Activated CD4-positive, CD25-positive, alpha-beta regulatory T cell treated with anti-CD3 and anti-CD28 coated beads, Interleukin-2, amount 50 U/mL, for 16 hours (primary cell): ENCODE results near the gene SPRED1.
"Not testable (repeated sequence)": the region's sequence is repeated elsewhere in the genome, so short reads cannot be mapped to it uniquely, and the experiment has no call there.

Experiments
- DNase-seq: peaks from one replicate; pipeline ENCODE4 v3.0.0-alpha.2; 2020; ENCODE audit warnings: low read depth, low spot score

The SPRED1 gene

DNA sequence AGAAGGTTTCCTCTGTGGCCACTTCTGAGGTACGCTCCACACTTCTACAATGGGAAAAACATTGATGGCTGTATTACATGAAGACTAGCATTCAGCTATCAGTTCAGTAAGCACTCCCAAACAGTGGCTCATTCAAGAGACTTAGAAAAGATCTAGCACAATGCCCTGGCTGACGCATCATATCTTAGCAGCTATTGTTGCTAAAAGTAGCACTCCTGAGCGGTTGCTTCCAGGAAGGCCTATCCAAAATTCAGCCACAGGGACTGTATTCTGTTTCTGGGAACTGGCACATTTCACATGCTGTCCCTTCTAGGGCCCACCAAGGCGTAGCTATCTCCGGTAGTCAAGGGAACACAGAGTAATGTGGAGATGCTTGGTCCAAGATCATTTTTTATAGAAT, 21.2 kb upstream of the SPRED1 start:
- no peak for DNase-seq

GRCh38 chr15:38237021-38237420, 15.6 kb upstream of the SPRED1 start:
- DNase-seq: not testable (repeated sequence)

DNA sequence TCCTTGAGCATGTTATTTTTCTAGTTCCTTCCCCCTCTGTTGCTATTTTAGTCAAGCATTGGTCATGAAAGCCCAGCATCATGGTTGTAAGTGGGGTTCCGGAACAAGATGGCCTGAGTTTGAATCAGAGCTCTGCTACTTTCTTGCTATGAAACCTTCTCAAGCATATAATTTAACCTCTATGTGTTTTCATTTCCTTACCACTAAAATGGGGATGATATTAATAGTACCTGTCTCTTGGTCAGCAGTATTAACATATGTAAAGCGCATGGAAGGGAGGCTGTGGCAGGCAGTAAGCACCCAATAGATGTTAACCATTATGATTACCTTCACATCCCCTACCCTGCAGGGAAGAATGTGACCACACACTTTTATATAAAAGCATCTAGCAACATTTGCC, 14.3 kb upstream of the SPRED1 start:
- no peak for DNase-seq

- no peak for DNase-seq
These were observed 10.6 kb upstream of the SPRED1 start for GRCh38 chr15:38242055-38242454.

- no peak for DNase-seq
These were observed 9.2 kb upstream of the SPRED1 start for GRCh38 chr15:38243278-38244055.

DNA sequence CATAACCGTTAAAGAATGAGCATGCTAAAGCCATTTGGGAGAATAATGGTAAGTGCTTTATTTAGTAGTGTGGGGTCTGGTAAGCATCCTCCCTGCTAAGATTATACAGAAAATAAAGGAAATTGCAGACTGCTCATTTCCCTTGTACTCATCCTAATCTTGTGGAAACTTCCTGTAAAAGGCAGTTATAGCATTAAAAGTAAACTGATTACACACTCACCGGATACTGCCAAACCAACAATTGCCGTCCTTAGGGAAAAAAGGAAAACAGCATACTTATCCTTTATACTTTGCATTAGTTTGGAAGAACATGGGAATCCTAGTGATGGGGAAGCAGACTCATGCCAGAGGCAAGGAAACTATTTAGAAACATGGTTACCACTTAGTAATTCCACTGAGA, 5.3 kb upstream of the SPRED1 start:
- no peak for DNase-seq

- no peak for DNase-seq
These were observed 730 bp downstream of the SPRED1 start for GRCh38 chr15:38253351-38253781.

- DNase-seq: no peak
These were observed 1.6 kb downstream of the SPRED1 start for GRCh38 chr15:38254051-38254883.

DNA sequence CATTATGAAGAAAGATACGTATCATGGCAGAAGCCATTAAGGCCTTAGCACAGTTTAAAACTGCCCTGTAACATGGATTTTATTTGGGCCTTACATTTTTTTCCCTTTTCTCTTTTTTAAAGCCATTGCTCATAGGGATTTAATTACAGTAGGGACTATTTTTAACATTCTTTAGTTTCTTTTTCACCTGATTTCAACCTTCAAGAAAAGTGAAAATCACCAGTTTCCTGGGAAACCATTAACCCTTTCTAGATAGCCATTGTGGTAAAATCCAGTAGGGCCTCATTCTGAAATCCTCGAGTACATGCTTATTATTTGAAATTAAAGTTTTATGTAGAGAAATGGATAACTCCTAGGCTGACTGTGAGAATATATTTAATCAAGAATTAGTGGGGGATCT, 3.1 kb downstream of the SPRED1 start:
- DNase-seq: no peak

DNA sequence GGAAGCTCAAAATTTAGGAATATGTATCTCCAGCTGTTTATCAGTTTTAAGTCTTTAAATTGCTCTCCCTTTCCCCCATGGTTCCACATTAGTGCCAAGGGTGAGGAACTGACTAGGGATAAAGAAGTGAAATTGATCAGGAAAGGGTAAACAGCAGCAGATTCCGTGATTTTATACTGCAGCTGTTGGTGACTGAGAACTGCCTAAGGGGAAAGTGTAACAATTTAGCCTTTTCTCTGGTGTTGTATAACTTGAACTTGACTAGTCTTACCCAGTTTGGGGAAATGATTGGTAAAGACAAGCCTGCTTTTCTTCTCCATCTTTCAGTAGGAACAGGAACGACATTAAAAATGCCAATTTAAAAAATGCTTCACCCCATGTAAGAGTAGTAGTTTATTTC, 5.0 kb downstream of the SPRED1 start:
- DNase-seq: no peak

DNA sequence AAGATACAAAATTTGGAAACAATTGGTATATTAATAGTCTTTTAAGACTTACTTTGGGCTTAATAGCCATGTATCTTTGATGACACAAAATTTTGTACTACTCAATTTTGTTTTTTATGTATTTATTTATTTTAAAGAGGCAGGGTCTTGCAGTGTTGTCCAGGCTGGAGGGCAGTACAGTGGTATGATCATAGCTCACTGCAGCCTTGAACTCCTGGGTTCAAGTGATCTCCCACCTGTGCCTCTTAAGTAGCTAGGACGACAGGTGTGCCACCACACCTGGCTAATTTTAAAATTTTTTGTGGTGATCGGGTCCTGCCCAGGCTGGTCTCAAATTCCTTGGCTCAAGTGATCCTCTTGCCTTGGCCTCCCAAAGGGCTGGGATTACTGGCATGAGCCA, 6.5 kb downstream of the SPRED1 start:
- no peak for DNase-seq

GRCh38 chr15:38260077-38260476, 7.4 kb downstream of the SPRED1 start:
- DNase-seq: no peak

DNA sequence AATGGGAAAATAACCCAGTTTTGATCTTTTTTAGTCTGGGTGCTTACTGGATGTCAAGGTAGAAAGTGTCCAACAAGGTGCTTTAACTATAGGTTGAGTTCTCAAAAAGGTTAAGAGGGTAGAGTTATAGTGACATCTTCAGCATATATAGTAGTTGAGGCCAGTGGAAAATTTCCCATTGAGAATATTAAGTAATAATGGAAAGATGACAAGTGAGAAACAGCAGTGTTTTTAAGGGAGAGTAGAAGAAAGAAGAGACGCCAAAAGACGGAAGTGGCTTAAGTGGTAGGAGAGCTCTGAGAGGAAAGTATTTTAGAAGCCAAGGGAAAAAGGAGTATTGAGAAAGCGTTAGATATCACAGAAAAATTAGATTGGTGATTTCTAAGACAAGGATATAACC, 10.6 kb downstream of the SPRED1 start:
- DNase-seq: no peak

GRCh38 chr15:38263996-38264395, 11.4 kb downstream of the SPRED1 start:
- no peak for DNase-seq

DNA sequence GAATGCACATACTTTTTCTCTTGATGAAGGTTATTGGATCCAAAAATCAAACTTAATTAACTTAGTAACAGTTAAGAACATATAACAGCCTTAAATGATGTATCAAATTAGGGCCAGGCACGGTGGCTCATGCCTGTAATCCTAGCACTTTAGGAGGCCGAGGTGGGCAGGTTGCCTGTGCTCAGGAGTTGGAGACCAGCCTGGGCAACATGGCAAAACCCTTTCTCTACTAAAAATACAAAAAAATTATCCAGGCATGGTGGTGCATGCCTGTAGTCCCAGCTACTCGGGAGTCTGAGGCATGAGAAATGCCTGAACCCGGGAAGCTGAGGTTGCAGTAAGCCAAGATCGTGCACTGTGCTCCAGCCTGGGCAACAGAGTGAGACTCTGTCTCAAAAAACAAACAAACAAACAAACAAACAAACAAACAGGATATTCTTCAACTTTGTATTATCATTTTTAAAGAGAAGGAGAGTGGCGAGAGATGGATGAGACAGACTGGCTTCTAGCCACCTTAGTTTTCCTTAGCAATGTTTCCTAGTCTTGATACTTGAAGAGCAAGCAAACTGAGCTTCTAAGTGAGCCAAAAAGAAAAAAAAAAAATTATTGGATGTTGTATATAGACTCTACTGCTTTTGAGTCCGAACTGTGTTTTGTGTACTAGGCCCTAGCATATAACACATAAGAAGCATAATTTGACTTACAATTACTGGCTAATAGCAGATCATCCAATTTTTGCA, 13.8 kb downstream of the SPRED1 start:
- no peak for DNase-seq

DNA sequence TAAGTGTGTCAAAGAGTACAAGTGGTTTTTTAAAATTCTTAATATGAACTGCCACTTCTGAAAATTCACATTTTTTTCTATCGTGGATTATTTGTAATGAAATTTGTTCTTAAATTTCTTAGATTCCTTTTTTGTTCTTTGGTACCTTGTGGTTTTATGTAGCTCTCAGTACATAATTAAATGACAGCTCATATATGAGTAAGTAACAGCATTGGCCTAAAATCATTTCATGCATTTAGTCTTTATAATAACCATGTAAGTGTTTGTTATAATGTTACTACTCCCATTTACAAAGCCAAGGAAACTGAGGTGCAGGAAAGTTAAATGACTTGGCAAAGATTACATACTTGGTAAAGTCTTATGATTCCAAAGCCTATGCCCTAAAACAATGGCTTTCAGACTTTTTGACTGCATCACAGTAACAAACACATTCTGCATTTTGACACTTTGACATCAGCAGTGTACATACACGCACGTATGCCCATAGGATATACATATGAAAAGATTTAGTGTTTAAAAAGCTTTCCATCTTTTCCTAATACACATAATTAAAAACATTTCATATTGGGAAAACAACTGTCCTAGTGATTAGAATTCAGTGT, 14.9 kb downstream of the SPRED1 start:
- no peak for DNase-seq

DNA sequence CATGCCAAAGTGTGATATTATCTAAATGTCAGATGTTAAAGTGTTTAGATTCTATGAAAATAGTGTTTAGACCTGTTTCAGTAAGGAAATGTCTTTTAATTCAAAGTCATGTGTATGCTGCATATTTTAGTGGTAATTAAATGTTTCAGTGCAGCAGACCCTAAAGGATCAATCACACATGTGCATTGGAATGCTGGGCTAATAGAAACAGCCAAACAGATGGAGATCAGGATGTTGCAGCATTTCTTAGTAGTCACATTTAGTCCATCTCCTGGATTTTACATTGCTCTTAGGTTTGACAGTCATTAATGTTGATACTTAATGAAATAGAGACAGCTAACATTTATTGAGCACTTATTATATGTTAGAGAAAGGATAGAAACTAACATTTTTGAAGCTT, 18.5 kb downstream of the SPRED1 start:
- DNase-seq: no peak

- DNase-seq: no peak
These were observed 19.3 kb downstream of the SPRED1 start for GRCh38 chr15:38271895-38272294.

DNA sequence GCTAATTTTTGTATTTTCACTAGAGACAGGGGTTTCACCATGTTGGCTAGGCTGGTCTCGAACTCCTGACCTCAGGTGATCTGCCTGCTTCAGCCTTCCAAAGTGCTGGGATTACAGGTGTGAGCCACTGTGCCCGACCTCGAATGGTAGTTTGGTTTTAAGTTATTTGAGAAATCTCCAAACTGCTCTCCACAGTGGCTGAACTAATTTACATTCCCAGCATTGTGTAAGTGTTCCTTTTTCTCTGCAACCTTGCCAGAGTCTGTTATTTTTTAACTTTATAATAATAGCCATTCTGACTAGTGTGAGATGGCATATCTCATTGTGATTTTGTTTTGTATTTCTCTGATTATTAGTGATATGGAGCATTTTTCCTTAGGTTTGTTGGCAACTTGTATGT, 19.8 kb downstream of the SPRED1 start:
- not testable (repeated sequence) for DNase-seq

GRCh38 chr15:38274135-38274534, 21.5 kb downstream of the SPRED1 start:
- DNase-seq: no peak

DNA sequence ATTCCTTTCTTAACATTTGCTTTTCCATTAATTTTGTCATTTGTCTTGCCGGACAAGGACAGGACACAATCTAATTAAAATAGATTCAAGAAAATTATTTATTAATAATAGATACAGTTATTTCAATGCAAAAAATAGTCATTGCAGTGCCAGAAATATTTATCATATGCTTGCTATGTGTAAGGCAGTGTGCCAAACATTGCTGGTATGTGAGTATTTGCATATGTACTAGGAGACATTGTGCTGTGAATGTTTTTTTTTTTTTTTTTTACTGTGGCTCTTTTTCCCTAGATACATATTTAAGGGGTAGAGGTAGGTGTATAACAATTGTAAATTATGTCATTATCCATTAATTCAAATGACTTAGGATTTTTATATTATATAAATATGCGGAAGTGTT, 23.3 kb downstream of the SPRED1 start:
- no peak for DNase-seq

- DNase-seq: not testable (repeated sequence)
These were observed 24.6 kb downstream of the SPRED1 start for GRCh38 chr15:38277281-38277680.
